HG03378 (cell line): Measurements from ENCODE around the gene KLHDC8B.

Experiments used
- ATAC-seq: cut with Tn5 transposase; IDR thresholded peaks from one replicate; pipeline ENCODE4 v1.9.1; 2021; ENCODE audit warnings: mild to moderate bottlenecking, moderate library complexity; ENCODE audit not compliant: unreplicated experiment

The KLHDC8B gene

GRCh38 chr3:49158103-49158709 is 13.2 kb upstream of the KLHDC8B start:
- ATAC-seq: no peak

GRCh38 chr3:49158792-49159191 is 12.6 kb upstream of the KLHDC8B start:
- no peak for ATAC-seq

GRCh38 chr3:49161197-49161596 is 10.2 kb upstream of the KLHDC8B start:
- ATAC-seq: no peak

- no peak for ATAC-seq
These were observed 9.4 kb upstream of the KLHDC8B start for GRCh38 chr3:49161808-49162530.

- ATAC-seq: no peak
These were observed 8.5 kb upstream of the KLHDC8B start for GRCh38 chr3:49162751-49163419.

- no peak for ATAC-seq
These were observed 7.8 kb upstream of the KLHDC8B start for GRCh38 chr3:49163609-49164008.

GRCh38 chr3:49164983-49165720 is 6.2 kb upstream of the KLHDC8B start:
- no peak for ATAC-seq

- no peak for ATAC-seq
These were observed 5.3 kb upstream of the KLHDC8B start, which contains the start of gene CCDC71 for GRCh38 chr3:49165771-49166751. CCDC71 (minus strand) TSS chr3:49166331; CDS start chr3:49164208, 2,123 bp downstream.

- no peak for ATAC-seq
These were observed 4.4 kb upstream of the KLHDC8B start for GRCh38 chr3:49166752-49167556.

GRCh38 chr3:49170744-49171118 is 667 bp upstream of the KLHDC8B start:
- ATAC-seq: no peak

- no peak for ATAC-seq
These were observed 540 bp downstream of the KLHDC8B start for GRCh38 chr3:49171775-49172500.

- no peak for ATAC-seq
These were observed 1.2 kb downstream of the KLHDC8B start for GRCh38 chr3:49172551-49173041.

- no peak for ATAC-seq
These were observed 1.9 kb downstream of the KLHDC8B start for GRCh38 chr3:49173116-49173791.

- ATAC-seq: no peak
These were observed 2.4 kb downstream of the KLHDC8B start for GRCh38 chr3:49173792-49174170.

GRCh38 chr3:49174397-49174985 is 3.1 kb downstream of the KLHDC8B start:
- ATAC-seq: no peak

- ATAC-seq: no peak
These were observed 4.1 kb downstream of the KLHDC8B start for GRCh38 chr3:49175530-49175929.

- ATAC-seq: no peak
These were observed 5.7 kb downstream of the KLHDC8B start for GRCh38 chr3:49177073-49177472.

- ATAC-seq: no peak
These were observed 8.7 kb downstream of the KLHDC8B start for GRCh38 chr3:49180116-49180515.
